K562 (cell line): ENCODE results near the gene SKAP1. TPM values are rescaled to one million over a fixed set of nuclear protein-coding genes. Genes with fewer than 3 reads are reported as not detected.
A peak's percentile ranks its signal among the peaks of the same experiment; 100 is the strongest.

Source experiments
- ATAC-seq: fragments of 200-7000 bp; cut with Tn5 transposase; 3 replicates; pipeline ENCODE4 v1.9.1; 2020; ENCODE audit warnings: moderate library complexity
- BruUV-seq: library from RNA; stranded (reverse); fragments of 400-500 nt; replicated peaks from 2 replicates; lab custom pipeline; 2021; lab: Mats Ljungman, UMichigan
- CTCF ChIA-PET: fragments of 300-600 bp; formaldehyde crosslinking; extraction: SDS; loops from one replicate; lab custom pipeline; 2021; ENCODE audit warnings: low intra/inter-chr PET ratio; lab: Yijun Ruan, JAX
- POLR2A ChIA-PET: fragments of 300-600, 350-650 bp; sonication (Branson Sonifier 250); formaldehyde crosslinking; extraction: SDS; loops from one replicate; lab custom pipeline; 2021; ENCODE audit warnings: antibody characterized with exemption, inconsistent platforms; lab: Yijun Ruan, JAX
- DNase-seq, 4 experiments: peaks; one replicate each; pipeline versions ENCODE4 v3.0.0 to v3.0.0-alpha.2; 2011 to 2018; ENCODE audit warnings: low spot score in 3 of 4, mixed read lengths in 3 of 4; ENCODE audit errors: extremely low read depth in 1 of 4
- FAIRE-seq: peaks from 2 replicates; lab custom pipeline; 2011; peaks lifted over from hg19 to GRCh38; lab: Jason Lieb, UNC
- H2AFZ ChIP-seq: 2 replicates; pipeline ENCODE4 v1.6.0; 2011; ENCODE audit warnings: low read depth, low read length, control low read depth, inconsistent platforms
- H3K27ac ChIP-seq: fragments of 200-600 bp; 3 replicates; pipeline ENCODE4 v1.8.0; 2011; ENCODE audit warnings: low read depth, mild to moderate bottlenecking, control low read depth, inconsistent platforms, low read length, moderate library complexity, mixed read lengths; ENCODE audit errors: extremely low read depth
- H3K27me3 ChIP-seq, 2 experiments: fragments of 300-600 bp in 1 of 2; 2 replicates in 1 of 2; 3 replicates in 1 of 2; pipeline versions ENCODE4 v1.6.0 to v1.8.0; 2011; ENCODE audit warnings: inconsistent platforms in 2 of 2, low read length in 2 of 2, mild to moderate bottlenecking in 1 of 2, mixed read lengths in 1 of 2, moderate library complexity in 1 of 2; ENCODE audit not compliant: control insufficient read depth in 2 of 2, insufficient read depth in 2 of 2
- H3K36me3 ChIP-seq: fragments of 300-600 bp; 3 replicates; pipeline ENCODE4 v1.8.0; 2011; ENCODE audit warnings: mild to moderate bottlenecking, low read length, inconsistent platforms; ENCODE audit not compliant: control insufficient read depth, insufficient read depth
- H3K4me1 ChIP-seq, 2 experiments: fragments of 200-600 bp in 1 of 2; replicated peaks in 1 of 2; 2 replicates in 1 of 2; 3 replicates in 1 of 2; pipeline versions ENCODE4 v1.5.1 to v1.8.0; 2011; ENCODE audit warnings: inconsistent platforms in 2 of 2, low read length in 2 of 2, mild to moderate bottlenecking in 1 of 2, mixed read lengths in 1 of 2, moderate library complexity in 1 of 2; ENCODE audit not compliant: control insufficient read depth in 2 of 2, insufficient read depth in 2 of 2
- H3K4me2 ChIP-seq: 2 replicates; pipeline ENCODE4 v1.6.1; 2011; ENCODE audit warnings: low read length, control low read depth, inconsistent platforms, mixed read lengths; ENCODE audit not compliant: insufficient read depth
- H3K4me3 ChIP-seq: fragments of 200-600 bp; sonication (generic), shearing (Covaris generic); 2 replicates; pipeline ENCODE4 v1.5.1; 2016; ENCODE audit warnings: control low read depth, inconsistent platforms
- H3K79me2 ChIP-seq: fragments of 200-600 bp; 3 replicates; pipeline ENCODE4 v1.8.0; 2011; ENCODE audit warnings: low read length, inconsistent platforms; ENCODE audit not compliant: control insufficient read depth, insufficient read depth
- H3K9ac ChIP-seq, 2 experiments: 2 replicates each; pipeline versions ENCODE4 v1.6.0 to v1.6.1; 2011; ENCODE audit warnings: low read depth in 2 of 2, low read length in 2 of 2, control low read depth in 1 of 2, inconsistent platforms in 1 of 2, mild to moderate bottlenecking in 1 of 2, mixed read lengths in 1 of 2; ENCODE audit not compliant: insufficient read depth in 1 of 2
- H3K9me1 ChIP-seq: one replicate; pipeline ENCODE4 v1.6.0; 2011; ENCODE audit warnings: inconsistent platforms, mild to moderate bottlenecking, low read length, moderate library complexity; ENCODE audit not compliant: control insufficient read depth, insufficient read depth
- H3K9me3 ChIP-seq: replicated peaks from 2 replicates; pipeline ENCODE4 v1.5.1; 2011; ENCODE audit warnings: low read depth, low read length, inconsistent platforms; ENCODE audit not compliant: control insufficient read depth, insufficient read depth
- H4K20me1 ChIP-seq: replicated peaks from 2 replicates; pipeline ENCODE4 v1.6.1; 2011; ENCODE audit warnings: low read length, inconsistent platforms, mixed read lengths; ENCODE audit not compliant: control insufficient read depth, insufficient read depth
- DACH1 ChIP-seq: fragments of 450-650 bp; IDR thresholded peaks from 2 replicates; pipeline ENCODE4 v1.6.1; 2018; ENCODE audit not compliant: partially characterized antibody
- ZFP30 ChIP-seq: fragments of 250-450 bp; sonication (Bioruptor Pico); IDR thresholded peaks from 2 replicates; pipeline ENCODE4 v1.8.0; 2022; ENCODE audit warnings: moderate library complexity, mild to moderate bottlenecking, inconsistent platforms, borderline replicate concordance
- ZNF695 ChIP-seq: fragments of 450-650 bp; formaldehyde crosslinking; IDR thresholded peaks from 2 replicates; pipeline ENCODE4 v1.4.0; 2020; ENCODE audit warnings: mild to moderate bottlenecking, moderate library complexity
- WGBS: fragments of 100-300 bp; shearing (Covaris generic); methylation state at CpG from one replicate; pipeline ENCODE4 v1.1.6; 2016; ENCODE audit warnings: low coverage, mixed read lengths; ENCODE audit not compliant: insufficient coverage; ENCODE audit errors: missing lambda C conversion rate; 5-methylcytosine and 5-hydroxymethylcytosine counted together
- in situ Hi-C: fragments of 300-500 bp; cut with MboI; formaldehyde crosslinking; loops from 4 replicates; pipeline ENCODE4 v1.15.0; 2018; ENCODE audit warnings: inconsistent platforms, mixed read lengths
- intact Hi-C: fragments of 100-400 bp; cut with micrococcal nuclease; formaldehyde crosslinking; loops from 2 replicates; pipeline ENCODE4 v1.14.2; 2022
- polyA plus RNA-seq, 8 experiments: library from polyadenylated mRNA; depleted of rRNA in 4 of 8; stranded (reverse) in 5 of 8; unstranded in 3 of 8; fragments of >200 nt; fragmentation: Nextera tagmentation in 2 of 8; fragmentation: Illumina TruSeq in 1 of 8; extraction: Ambion mirVana in 2 of 8; extraction: Trizol in 1 of 8; gene quantifications; 2 replicates each; pipeline versions ENCODE4 v1.2.1 to v1.2.3, GENCODE V29; 2011 to 2014; ENCODE audit warnings: inconsistent platforms in 1 of 8, missing spikeins in 1 of 8
- total RNA-seq, 7 experiments: library from RNA; depleted of rRNA in 6 of 7; stranded (reverse); fragments of >200 nt in 6 of 7; fragmentation: Illumina TruSeq in 2 of 7; extraction: Trizol in 2 of 7; gene quantifications; 2 replicates each; pipeline versions ENCODE4 v1.2.1 to v1.2.3, GENCODE V29; 2011 to 2021; ENCODE audit warnings: low replicate concordance in 1 of 7

The SKAP1 gene
- total and polyA plus RNA-seq, 9 of the 15 experiments (the other 6 are each of a cell fraction or from before 2014, with no cell fraction given): 0.06 to 0.80 (median 0.10) TPM; not detected in 4

DNA sequence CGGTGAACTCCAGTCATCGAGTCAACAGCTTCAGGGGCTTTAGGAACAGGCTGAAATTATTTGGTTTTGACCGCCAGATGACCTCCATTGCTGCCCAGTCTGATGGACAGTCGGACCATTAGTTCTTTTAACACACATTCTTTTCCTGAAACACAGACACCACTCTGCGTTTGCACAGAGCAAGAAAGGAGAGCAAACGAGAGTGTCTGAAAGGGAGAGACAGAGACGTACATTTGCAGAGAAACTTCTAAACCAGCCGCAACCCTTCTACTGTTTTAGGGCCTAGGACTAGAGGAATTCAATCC, 166.3 kb downstream of the SKAP1 start:
- H3K9ac ChIP-seq: no peak overlapping the region; a peak in 1 of 4 replicates
- ATAC-seq (no peak), FAIRE-seq (no peak), DNase-seq (no peak)
- H2AFZ ChIP-seq: peak overlapping the region; percentile 15; the same call in 1 of the 2 replicates
- no peaks in the 10 kb centered on the region for H3K9me1 ChIP-seq
- no peak overlapping the region for H3K4me2 ChIP-seq
- no peaks in the 10 kb centered on the region for H3K9me3 ChIP-seq
- no peak for TF ChIP-seq ZFP30 (CRISPR knock-in tag)
- H3K27ac ChIP-seq: no peak overlapping the region
- CTCF ChIA-PET: interaction anchor here (1.1 kb wide), 1 partner anchor 355 kb away, joined by 5 read pairs; no protein-coding TSS in a partner anchor
- POLR2A ChIA-PET: interaction anchor here (0.7 kb wide), 1 partner anchor 674 kb away, joined by 3 read pairs; no protein-coding TSS in a partner anchor
- no peaks in the 10 kb centered on the region for H4K20me1 ChIP-seq
- H3K4me1 ChIP-seq: peaks cover 0 to 10% of the 10 kb centered on the region in 2 experiments; a peak in 3 of 5 replicates
- 62% methylated on average over 8 of the region's 8 CpGs for WGBS
- in situ Hi-C loops: no loop called here
- no peaks in the 10 kb centered on the region for H3K79me2 ChIP-seq
- intact Hi-C loops: loop anchor here (5.0 kb wide), 2 partner anchors 44 to 109 kb away; no protein-coding TSS in a partner anchor
- BruUV-seq: no TSS peak
- no peak overlapping the region for H3K4me3 ChIP-seq
- no peaks in the 10 kb centered on the region for H3K36me3 ChIP-seq
- H3K27me3 ChIP-seq: no peaks in the 10 kb centered on the region

GRCh38 chr17:48262982-48263730, 166.9 kb downstream of the SKAP1 start:
- ATAC-seq: no peak
- intact Hi-C loops: loop anchor here (5.0 kb wide), 2 partner anchors 44 to 109 kb away; no protein-coding TSS in a partner anchor
- FAIRE-seq: no peak
- ChIA-PET POLR2A (interaction anchor here (0.6 to 1.1 kb wide), 6 partner anchors 10 to 355 kb away, joined by 3 to 4 read pairs (median 3); no protein-coding TSS in a partner anchor), CTCF (interaction anchor here (0.6 to 1.2 kb wide), 5 partner anchors 8 to 355 kb away, joined by 3 to 5 read pairs (median 3); partner anchors contain the start of gene HOXB5)
- Histone ChIP-seq H3K36me3 (no peaks in the 10 kb centered on the region), H3K9me1 (no peaks in the 10 kb centered on the region), H2AFZ (no peak overlapping the region), H3K4me2 (no peak overlapping the region), H3K27me3 (no peaks in the 10 kb centered on the region), H3K9me3 (no peaks in the 10 kb centered on the region), H3K9ac (no peak overlapping the region; a peak in 1 of 4 replicates), H3K27ac (no peak overlapping the region), H3K4me3 (no peak overlapping the region), H3K79me2 (no peaks in the 10 kb centered on the region), H4K20me1 (no peaks in the 10 kb centered on the region), H3K4me1 (peaks cover 0 to 14% of the 10 kb centered on the region in 2 experiments; a peak in 3 of 5 replicates)
- no TSS peak for BruUV-seq
- in situ Hi-C loops: no loop called here
- WGBS: 53% methylated on average over 2 of the region's 2 CpGs
- peak; percentile 25 to 37 (median 34) for DNase-seq
- TF ChIP-seq ZNF695 (CRISPR knock-in tag): no peak
- TF ChIP-seq DACH1: no peak
